Lung microvascular endothelial cell (primary cell): ENCODE results near the gene SLC38A4. TPM values are rescaled to one million over a fixed set of nuclear protein-coding genes. Genes with fewer than 3 reads are reported as not detected.
"Not testable (repeated sequence)": the region's sequence is repeated elsewhere in the genome, so short reads cannot be mapped to it uniquely, and the experiment has no call there.

Experiments used
- DNase-seq, 2 donors: peaks; one replicate each; pipeline versions ENCODE4 v3.0.0 to v3.0.0-alpha.2; 2010; ENCODE audit warnings: low read depth in 2 of 2
- total RNA-seq: library from RNA; depleted of rRNA; stranded (reverse); fragments of >200 nt; gene quantifications from 2 replicates; pipeline ENCODE4 v1.2.1, GENCODE V29; 2014

Gene SLC38A4
- total RNA-seq: 1.1 and 1.6 TPM in 2 replicates

GRCh38 chr12:46825591-46826414, at the start of gene SLC38A4:
Gene SLC38A4, minus strand, starts transcription at chr12:46825997. Its CDS starts 32,926 bp downstream, at chr12:46793071.
- DNase-seq: peak; percentile 7 to 45

GRCh38 chr12:46875095-46875494, 49.3 kb upstream of the SLC38A4 start:
- DNase-seq: no peak

- DNase-seq: peak in 1 of 2 donors; percentile 4
These were observed 48.8 kb upstream of the SLC38A4 start for GRCh38 chr12:46874642-46875041.

GRCh38 chr12:46872135-46872534, 46.3 kb upstream of the SLC38A4 start:
- DNase-seq: no peak

- DNase-seq: no peak
These were observed 39.5 kb upstream of the SLC38A4 start for GRCh38 chr12:46865311-46865710.

GRCh38 chr12:46858368-46858767, 32.6 kb upstream of the SLC38A4 start:
- DNase-seq: no peak

- DNase-seq: no peak
These were observed 31.7 kb upstream of the SLC38A4 start for GRCh38 chr12:46857486-46857885.

GRCh38 chr12:46855760-46856159, 30.0 kb upstream of the SLC38A4 start:
- DNase-seq: no peak

- not testable (repeated sequence) for DNase-seq
These were observed 28.4 kb upstream of the SLC38A4 start for GRCh38 chr12:46854188-46854587.

GRCh38 chr12:46848792-46849191, 23.0 kb upstream of the SLC38A4 start:
- DNase-seq: not testable (repeated sequence)

GRCh38 chr12:46847001-46847400, 21.2 kb upstream of the SLC38A4 start:
- no peak for DNase-seq

GRCh38 chr12:46843811-46844210, 18.0 kb upstream of the SLC38A4 start:
- DNase-seq: no peak

GRCh38 chr12:46841891-46842290, 16.1 kb upstream of the SLC38A4 start:
- DNase-seq: no peak

GRCh38 chr12:46839964-46840363, 14.2 kb upstream of the SLC38A4 start:
- no peak for DNase-seq

- no peak for DNase-seq
These were observed 13.4 kb upstream of the SLC38A4 start for GRCh38 chr12:46839232-46839631.

GRCh38 chr12:46835785-46836184, 10.0 kb upstream of the SLC38A4 start:
- DNase-seq: no peak

GRCh38 chr12:46832130-46832704, 6.4 kb upstream of the SLC38A4 start:
- DNase-seq: no peak

GRCh38 chr12:46831335-46832129, 5.7 kb upstream of the SLC38A4 start:
- DNase-seq: peak in 1 of 2 donors; percentile 18

- no peak for DNase-seq
These were observed 5.0 kb upstream of the SLC38A4 start for GRCh38 chr12:46830731-46831334.

- no peak for DNase-seq
These were observed 1.1 kb downstream of the SLC38A4 start for GRCh38 chr12:46824709-46825108.

- no peak for DNase-seq
These were observed 7.2 kb downstream of the SLC38A4 start for GRCh38 chr12:46818642-46819041.

- DNase-seq: no peak
These were observed 10.0 kb downstream of the SLC38A4 start for GRCh38 chr12:46815809-46816208.
